Stimulated activated CD4-positive, alpha-beta T cell treated with anti-CD3 and anti-CD28 coated beads, Interleukin-4, amount 100 ng/mL, for 24 hours (primary cell): ENCODE data around the gene TRABD.
"Not testable (repeated sequence)": the region's sequence is repeated elsewhere in the genome, so short reads cannot be mapped to it uniquely, and the experiment has no call there.

Source experiments
- DNase-seq: peaks from one replicate; pipeline ENCODE4 v3.0.0-alpha.2; 2020

Gene TRABD, protein sequence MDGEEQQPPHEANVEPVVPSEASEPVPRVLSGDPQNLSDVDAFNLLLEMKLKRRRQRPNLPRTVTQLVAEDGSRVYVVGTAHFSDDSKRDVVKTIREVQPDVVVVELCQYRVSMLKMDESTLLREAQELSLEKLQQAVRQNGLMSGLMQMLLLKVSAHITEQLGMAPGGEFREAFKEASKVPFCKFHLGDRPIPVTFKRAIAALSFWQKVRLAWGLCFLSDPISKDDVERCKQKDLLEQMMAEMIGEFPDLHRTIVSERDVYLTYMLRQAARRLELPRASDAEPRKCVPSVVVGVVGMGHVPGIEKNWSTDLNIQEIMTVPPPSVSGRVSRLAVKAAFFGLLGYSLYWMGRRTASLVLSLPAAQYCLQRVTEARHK

DNA sequence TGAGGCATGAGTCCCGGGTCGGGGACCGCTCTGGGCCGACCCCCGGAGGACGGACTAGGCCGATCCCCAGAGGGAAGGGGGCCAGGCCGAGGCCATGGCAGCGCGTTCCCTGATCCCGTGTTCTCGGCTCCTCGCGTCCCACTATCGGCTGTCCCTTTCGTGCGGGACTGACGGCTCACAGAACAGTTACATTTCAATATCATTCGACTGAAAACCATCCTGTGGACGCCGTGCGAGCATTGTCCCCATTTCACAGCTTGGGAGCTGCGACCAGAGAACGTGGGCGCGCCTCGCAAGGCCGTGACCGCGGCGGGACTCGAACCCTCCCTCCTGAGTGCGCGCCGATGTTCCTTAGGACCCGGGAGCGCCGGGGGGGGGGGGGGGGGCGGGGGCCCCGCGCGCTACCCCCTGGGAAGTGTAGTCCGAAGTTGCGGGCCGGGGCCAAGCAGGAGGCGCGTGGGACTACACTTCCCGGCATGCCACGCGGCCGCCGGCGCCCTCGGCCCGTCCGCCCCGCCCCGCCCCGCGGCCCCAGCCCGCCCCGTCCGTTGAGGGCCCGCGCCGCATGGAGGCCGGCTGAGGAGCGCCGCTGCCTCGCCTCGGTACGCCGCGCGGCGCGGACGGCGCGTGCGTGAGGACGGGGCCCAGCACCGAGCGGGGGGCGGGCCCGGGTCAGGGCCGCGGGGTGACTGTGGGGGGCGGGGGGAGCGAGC lies at the start of gene TRABD:
Gene TRABD, plus strand, starts transcription at position 539 of the 713 bp plus-strand sequence. CDS start 7,148 bp downstream, outside the sequence.
- DNase-seq = peak; percentile 88

DNA sequence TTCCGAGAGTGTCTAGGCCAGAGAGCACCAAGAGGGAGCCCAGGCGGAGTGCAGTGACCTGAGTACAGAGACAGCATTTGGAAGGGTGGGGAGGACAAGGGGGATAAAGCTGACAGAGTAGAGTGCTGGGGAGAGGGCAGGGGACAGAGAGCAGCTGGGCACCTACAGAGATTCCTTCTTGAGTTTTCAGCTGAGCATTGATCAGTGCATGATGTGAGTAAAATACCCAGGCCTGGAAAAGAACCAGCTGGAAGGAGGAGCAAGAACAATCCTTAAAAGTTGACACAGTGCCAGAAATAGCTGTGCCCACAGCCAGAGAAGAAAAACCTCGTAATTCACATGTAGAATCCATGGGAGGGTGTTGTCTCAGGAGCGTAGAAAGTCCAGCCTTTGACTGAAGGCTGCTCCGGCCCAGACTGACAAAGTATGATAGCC lies 49.1 kb upstream of the TRABD start:
- no peak for DNase-seq

DNA sequence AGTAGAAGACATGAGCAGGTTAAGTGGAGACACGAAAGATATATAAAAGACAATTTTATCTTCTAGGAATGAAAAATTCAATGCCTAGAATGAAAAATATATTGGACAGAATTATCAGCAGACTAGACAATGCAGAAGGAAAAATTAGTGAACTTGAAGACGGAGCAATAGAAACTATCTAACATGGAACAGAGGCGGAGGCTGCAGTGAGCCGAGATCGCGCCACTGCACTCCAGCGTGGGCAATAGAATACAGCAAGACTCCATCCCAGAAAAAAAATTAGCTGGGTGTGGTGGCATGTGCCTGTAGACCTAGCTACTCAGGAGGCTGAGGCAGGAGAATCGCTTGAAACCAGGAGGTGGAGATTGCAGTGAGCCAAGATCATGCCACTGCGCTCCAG lies 48.4 kb upstream of the TRABD start:
- DNase-seq = not testable (repeated sequence)

DNA sequence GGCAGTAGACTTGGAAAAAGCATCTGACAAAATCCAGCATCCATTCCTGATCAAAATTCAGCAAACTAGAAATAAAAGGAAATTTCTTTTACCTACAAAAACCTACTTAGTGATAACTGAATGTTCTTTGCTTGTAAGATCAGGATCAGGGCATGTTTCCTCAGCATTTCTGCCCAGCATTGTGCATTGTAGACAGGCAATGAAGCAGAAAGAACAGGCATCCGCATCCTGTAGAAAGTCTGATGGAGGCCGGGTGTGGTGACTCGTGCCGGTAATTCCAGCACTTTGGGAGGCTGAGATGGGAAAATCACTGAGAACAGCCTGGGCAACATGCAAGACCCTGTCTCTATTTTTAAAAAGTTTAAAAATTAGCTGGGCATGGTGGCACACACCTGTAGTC lies 47.7 kb upstream of the TRABD start:
- no peak for DNase-seq

DNA sequence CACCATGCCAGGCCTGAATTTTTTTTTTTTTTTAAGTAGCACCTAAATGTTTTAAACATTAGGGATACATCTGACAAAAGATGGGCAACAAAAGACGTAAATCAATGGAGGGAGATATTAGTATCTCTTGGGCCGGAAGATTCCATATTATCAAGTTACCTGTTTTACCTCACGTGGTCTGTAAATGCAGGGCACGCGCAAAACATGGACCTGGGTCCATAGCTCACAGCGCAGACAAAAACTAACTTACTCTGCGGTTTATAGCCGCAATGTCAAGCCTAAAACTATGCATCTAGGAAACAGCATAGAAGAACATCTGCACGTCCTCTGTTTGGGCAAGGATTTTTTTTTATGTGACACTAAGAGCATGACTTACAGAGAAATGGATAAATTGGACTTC lies 46.7 kb upstream of the TRABD start:
- no peak for DNase-seq

DNA sequence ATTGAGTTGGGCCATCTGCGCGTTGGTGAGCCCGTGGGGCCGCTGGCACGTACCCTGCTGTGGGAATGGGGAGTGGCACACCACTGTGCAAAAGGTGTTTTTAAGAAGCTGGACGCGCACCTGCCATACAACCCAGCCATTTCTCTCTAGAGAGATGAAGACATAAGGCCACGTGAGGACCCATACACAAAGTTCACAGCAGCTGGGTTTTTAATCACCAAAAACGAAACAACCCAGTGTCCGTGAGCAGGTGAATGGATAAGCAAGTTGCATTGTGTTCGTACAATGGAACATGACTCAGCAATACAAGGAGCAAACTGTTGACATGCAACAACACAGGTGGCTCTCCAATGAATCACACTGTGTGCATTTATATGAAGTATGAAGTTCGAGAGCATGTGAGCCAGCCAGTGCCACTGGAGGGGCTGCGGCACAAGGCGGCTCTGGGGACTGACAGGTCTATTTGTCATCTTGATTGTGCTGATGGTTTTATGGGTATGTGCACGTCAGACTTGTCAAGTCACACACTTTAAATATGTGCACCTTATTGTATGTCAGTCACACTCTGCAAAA lies 45.8 kb upstream of the TRABD start:
- no peak for DNase-seq

DNA sequence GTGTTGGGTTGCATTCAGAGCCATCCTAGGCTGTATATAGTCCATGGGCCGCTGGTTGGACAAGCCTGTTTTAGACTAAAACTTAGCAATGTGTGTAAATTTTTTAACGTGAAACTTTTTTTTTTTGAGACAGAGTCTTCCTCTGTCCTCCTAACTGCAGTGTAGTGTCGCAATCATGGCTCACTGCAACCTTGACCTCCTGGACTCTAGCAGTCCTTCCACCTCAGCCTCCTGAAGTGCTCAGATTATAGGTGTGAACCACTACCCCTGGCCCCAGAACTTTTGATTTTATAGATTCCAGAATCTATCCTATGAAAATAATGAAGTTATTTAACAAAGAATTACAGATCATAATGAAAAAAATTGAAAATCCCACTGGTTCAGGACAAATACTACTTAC lies 45.1 kb upstream of the TRABD start:
- no peak for DNase-seq

DNA sequence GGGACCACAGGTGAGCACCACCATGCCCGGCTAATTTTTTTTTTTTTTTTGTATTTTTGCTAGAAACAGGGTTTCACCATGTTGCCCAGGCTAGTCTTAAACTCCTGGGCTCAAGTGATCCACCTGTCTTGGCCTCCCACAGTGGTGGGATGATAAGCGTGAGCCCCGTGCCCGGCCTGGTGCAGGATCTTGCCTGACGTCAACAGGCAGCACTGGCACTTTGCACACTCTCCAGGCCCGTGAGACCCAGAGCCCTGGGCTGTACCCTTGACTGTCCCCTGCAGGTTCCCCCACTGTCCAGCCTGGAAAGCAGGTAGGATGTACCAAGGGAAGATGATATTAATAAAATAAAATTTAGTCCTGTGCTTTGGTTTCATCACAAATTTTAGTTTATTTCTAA lies 44.3 kb upstream of the TRABD start:
- DNase-seq = no peak

DNA sequence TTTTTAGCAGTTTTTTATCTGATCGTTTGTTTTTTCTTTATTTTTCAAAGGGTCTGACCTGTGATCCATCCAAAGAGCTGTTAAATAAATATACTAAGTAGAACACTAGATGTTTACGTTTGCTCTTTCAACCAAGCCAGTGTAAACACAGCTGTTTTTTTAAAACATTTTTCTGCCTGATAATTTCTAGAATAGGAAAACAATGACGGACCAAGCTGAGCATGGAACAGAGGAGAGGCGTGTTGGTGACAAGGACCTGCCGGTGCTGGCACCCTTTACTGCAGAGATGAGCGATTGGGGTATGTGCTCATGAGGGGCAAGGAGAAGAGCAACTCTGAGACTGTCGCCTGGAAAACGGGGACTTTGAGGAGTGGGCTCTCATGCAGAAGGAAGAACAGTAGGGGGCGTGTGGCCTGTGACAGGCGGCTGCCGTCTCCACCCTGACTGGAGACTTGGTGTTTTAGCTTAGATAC lies 43.8 kb upstream of the TRABD start:
- DNase-seq = no peak

DNA sequence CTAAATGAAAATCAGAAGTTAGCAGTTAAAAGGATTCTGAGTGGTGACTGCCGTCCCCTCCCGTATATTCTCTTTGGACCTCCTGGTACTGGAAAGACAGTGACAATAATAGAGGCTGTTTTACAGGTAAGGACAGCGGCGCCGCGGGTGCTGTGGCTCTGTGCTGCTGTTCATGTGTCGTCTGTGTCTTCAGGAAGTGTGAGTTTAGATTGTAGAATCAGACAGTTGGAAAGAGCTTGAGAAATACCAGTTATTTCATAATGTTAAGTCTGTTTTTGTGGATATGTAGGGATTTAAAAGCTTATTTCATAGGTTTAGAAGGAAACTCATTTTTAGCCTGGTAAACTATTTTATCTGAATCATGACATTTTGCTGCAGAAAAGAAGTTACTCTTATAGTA lies 42.6 kb upstream of the TRABD start:
- DNase-seq = no peak

DNA sequence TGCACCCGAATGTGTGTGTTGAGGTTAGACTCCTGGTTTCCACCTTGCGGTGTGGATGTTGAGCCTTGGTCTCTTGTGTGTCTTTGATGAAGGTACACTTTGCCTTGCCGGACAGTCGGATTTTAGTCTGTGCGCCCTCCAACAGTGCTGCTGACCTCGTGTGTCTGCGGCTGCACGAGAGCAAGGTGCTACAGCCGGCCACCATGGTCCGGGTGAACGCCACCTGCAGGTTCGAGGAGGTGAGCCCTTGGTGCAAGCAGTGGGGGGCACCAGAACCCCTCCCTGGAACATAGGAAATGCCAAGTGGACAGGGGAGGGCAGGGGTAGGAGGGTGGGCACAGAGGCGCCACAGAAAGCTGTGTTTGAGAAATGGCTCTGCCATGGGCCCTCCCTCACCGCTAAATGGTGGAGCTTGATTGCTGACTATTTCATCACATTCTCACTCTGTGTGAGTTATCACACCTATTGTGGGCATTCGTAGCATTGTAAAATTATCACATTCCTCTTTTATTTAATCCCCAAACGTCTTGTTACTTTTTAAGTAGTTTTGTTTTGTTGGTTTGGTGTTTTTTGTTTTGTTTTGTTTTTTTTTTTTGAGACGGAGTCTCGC lies 41.6 kb upstream of the TRABD start:
- DNase-seq = no peak

DNA sequence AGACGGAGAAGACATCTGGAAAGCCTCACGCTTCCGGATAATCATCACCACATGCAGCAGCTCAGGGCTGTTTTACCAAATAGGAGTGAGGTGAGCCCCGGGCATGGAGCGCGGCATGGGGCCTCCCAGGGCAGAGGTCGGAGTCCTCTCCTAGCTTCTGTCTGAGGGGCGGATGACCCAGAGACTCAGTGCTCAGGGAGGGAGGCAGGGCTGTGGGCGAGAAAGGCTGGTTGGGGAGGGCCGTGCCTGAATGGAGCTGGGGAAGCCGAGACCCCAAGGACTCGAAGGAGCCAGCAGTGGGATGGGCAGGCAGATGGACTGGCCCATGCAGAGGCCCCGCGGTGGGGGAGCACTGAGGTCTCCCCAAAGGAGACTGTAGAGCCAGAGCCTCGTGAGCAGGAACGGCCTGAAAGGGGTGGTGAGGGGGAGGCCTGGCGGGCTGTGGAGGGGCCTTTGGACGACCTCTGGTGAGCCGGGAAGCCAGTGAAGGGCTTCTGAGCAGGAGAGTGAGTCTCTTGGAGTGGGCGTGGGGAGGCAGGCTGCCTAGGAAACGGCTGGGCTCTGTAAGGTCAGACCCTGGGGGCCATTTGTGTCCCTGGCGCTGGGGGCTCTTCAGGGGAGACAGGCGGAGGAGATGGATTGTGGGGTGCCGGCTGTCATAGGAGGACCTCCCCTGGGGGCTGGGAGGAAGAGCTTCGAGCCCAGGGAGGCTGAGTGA lies 39.8 kb upstream of the TRABD start:
- DNase-seq = no peak

DNA sequence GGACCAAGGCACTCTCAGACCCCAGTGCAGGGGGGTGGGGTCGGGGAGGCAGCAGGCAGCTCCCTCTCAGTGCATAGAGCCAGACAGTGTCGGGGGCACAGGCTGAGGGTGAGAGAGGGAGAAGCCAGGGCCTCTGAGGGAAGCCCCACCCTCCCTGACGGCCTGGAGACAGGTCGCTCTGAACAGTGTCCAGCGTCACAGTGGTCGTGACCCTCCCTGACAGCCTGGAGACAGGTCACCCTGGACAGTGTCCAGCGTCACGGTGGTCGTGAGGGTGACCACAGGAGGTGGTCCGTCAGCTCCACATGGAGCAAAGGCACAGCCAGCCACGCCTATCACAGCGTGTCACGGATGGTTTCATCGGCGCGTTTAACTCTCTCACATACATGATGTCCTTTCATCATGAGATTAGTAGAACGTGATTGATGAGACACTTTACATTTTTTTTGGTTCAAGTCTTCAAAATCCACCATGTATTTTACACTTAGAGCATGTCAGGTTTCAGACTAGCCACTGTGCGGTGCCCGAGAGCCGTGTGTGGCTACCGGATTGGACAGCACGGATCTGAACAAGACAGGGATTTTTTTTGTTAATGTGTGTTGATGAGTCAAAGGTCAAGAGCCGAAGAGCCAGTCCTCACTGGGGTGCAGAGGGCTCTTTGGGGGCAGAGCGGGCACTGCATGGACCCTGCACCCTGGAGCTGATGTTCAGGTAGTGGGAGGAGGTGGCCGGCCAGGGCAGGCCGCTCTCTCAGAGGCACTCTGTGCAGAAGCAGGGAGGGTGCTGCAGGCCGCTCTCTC lies 39.1 kb upstream of the TRABD start:
- no peak for DNase-seq

DNA sequence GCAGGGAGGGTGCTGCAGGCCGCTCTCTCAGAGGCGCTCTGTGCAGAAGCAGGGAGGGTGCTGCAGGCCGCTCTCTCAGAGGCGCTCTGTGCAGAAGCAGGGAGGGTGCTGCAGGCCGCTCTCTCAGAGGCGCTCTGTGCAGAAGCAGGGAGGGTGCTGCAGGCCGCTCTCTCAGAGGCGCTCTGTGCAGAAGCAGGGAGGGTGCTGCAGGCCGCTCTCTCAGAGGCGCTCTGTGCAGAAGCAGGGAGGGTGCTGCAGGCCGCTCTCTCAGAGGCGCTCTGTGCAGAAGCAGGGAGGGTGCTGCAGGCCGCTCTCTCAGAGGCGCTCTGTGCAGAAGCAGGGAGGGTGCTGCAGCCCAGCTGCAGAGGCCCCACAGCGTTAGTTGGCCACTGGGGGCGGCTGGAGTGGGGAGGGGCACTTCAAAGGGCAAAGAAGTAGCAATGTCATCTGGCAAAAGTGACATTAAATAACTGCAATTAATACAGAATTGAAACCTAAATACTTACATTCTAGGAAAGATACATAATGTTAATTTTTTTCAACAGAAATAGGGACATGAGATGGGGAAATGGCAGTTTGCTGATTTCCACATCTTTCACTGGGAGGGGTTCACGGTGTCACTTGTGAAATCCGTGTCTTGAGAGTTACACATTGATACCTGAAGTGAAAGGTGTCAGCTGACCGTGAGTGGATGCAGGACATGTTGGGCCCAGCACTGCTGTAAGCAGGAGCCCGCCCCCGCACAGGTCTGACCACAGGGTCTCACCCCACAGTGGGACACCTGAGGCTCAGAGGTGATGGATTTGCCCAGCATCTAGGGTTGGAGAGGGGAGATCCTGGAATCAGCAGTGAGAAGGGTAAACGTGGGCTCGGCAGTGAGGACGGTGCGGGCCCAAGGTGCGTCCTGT lies 38.2 kb upstream of the TRABD start:
- DNase-seq = not testable (repeated sequence)

DNA sequence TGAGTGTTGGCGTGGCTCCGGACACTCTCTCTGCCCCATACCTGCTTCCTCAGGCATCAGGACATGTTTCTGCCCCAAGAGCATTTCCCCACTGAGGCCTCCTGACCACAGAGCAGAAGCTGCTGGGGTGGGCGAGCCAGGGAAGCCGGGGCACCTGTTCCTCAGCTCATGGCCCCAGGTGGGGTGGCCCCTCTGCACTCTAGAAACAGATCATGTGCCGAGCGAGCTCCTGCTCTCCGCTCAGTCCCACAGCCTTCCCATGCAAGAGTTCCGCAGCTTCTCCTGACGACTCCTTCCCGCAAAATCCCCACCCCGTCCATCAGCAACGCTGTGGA lies 37.6 kb upstream of the TRABD start:
- DNase-seq = no peak

DNA sequence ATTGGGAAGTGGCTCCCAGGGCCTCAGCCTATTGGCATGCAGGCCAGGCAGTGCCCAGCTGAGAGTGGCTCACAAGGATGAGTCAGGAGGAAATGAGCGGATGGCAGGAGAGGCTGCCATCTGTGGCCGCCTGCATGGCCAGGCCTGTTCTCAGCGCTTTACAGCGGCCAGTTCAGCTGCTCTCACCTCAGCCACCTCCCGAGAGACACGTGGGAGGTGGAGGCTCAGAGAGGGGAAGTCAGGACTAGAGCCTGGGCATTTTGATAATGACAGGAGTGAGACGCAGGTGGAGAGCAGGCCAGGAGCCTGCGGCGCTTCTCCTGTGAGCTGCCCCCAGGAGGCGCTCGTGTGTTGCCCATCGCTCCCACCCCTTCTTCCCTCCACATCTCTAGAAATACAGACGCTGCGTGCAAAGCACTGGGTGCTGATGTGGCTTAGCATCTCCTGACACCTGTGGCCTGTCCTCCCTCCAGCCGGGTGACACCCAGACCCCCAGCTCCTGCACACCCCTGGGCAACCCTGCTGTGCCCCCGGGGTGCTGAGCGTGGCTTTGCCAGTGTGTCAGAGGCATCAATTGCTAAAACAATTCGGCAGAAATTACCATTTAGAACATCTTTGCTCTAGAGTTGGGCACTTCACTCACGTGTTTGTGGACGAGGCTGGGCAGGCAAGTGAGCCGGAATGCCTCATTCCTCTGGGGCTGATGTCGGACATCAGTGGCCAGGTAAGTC lies 36.6 kb upstream of the TRABD start:
- DNase-seq = peak; percentile 72

DNA sequence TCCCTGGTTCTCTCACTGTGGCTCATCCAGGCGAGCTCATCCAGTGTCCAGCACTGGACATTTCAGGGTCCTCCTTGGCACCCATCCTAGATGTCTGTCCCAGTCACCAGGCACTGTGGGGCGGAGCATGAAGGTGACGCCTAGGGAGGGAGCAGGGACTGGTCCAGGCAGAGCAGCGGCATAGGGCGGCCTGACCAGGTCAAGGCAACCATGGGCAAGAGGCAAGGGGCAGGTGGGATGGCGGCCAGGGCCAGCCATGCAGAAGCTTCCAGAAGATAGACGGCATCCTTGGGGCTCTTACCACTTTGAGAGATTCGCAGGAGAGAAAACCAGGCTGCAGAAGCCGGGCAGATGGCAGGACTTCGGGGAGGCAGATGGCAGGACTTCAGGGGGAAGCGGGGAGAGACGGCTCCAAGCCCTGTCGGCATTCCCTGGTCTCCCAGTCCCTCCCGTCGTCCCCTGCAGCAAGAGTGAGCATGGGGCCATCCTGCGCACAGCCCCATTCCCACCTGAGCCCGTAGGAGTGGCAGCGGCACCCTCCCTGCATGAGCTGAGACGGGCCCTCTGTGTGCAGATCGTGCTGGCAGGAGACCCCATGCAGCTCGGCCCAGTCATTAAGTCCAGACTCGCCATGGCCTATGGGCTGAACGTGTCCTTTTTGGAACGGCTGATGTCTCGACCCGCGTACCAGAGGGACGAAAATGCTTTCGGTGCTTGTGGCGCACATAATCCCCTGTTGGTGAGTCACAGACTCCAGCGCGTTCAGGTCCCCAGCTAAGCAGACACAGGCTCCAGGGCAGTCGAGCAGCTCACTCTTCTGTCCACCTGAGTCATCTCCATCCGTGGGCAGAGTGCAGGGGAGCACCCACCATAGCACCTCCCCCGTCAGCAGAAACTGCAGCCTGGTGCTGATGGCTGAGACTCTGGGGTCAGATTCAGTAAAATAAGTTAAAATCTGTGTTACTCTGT lies 35.3 kb upstream of the TRABD start:
- DNase-seq = no peak

DNA sequence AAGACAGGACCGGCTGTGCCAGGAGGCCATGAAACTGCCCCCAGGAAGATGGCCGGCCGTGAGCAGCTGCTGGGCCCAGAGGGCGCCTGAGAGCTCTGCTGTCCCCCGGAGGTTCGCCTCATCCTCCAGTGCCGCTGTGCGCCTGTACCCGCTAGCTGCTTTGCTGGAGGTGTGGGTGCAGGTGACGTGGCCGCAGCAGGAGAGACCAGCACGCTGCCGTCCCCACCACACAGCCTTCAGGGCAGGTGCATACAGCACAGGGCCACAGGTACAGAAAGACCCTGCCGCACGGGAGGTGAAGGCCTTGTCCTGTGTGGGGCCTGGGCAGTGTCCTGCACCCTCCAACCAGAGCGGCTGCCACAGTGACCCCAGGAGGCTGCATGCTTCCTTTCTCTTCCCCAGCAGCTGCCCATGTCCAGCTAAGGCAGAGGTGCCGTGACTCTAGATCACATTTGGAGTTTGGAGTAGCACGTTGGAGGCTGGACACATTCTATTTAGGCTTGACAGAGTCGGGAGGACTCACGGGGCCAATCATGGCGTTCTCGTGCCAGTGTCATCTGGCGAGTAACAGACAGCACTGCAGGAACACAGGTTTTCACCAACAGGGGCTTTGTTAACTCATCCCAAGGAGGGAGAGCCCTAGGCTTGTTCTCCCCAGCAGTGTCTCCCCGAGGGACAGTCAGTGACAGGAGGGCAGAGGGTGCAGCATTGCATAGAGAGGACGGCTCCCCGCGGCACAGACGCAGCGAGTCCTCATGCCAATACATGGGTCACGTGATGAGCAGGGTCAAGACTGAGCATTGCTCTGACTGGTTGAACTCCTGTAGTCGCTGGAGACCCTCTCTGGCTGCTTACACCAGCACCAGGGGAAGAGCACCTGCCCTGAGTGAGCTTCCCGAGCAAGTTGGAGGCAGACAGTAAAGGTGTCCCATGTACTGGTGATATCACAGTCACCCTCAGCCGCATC lies 33.9 kb upstream of the TRABD start:
- DNase-seq = no peak
